HG03571 (cell line): ENCODE measurements around the gene RNF25.
A peak's percentile ranks its signal among the peaks of the same experiment; 100 is the strongest.
"Not testable (repeated sequence)": the region's sequence is repeated elsewhere in the genome, so short reads cannot be mapped to it uniquely, and the experiment has no call there.

Experiments used
- ATAC-seq: cut with Tn5 transposase; IDR thresholded peaks from one replicate; pipeline ENCODE4 v1.9.1; 2021; ENCODE audit not compliant: unreplicated experiment

Gene RNF25

GRCh38 chr2:218687400-218688060, 15.7 kb upstream of the RNF25 start:
- ATAC-seq: not testable (repeated sequence)

- ATAC-seq: no peak
Observed at GRCh38 chr2:218680061-218680460, 8.3 kb upstream of the RNF25 start.

- no peak for ATAC-seq
Observed at GRCh38 chr2:218679119-218679518, 7.3 kb upstream of the RNF25 start.

DNA sequence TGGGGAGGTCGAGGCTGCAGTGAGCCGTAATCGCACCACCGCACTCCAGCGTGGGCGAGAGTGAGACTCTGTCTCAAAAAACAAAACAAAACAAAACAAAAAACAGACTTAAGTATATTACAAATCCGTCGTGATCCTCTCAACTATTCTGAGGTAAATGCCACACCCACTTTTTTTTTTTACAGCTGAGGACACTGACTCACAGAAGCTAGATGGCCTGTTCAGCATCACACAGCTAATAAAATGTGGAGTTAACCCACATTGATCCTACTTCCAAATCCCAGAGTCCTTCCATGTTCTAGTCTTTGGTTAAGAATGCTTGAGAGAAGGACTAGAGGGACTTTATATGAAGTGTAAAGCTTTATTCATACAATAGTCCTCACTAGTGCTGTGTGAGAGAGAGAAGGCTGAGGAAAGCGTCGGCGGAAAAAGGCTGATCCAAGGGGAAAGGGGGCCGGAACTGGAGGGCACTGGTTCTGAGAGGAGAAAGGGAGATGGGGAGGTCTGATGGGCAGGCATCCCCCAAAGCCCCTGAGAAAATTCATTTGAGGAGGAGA, 627 bp downstream of the RNF25 start:
- no peak for ATAC-seq

DNA sequence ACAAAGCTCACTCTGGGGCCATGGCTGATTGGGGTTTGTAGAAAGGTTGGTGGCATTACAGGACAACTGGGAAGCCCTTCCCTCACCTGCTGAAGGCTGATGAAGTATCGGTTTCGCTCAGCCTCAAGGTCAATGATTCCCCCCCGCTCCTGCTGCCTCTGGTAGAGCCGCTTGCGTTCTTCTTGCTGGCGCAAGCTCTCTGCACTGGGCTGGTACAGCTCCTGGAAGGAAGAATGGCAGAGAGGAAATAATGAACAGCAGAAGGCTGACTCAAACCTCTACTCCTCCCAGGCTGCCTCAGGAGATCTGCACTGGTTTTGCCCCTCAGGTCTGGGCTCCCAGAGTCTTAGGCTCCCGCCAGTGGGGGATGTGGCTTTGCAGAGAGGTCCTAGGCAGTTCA, 7.1 kb downstream of the RNF25 start:
- no peak for ATAC-seq

DNA sequence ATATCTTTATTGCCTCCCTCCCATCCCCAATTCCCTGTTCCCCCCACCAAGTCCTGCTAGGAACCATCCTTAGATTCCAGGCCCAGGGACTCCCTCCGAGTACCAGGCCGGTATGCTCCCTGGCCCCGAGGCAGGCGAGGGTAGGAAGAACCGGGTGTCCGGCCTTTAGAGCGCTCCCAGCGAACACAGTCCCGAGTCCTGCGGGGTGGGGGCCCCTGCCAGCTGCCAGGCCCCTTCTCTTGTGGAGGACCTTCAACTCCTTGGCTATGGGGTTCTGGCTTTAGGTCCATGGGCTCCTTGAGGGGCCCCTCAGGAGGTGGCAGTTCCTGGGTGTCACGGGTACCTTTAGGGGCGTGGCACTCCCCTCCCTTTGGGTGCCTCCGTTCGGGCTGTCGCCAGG, 7.9 kb downstream of the RNF25 start:
- ATAC-seq: no peak

GRCh38 chr2:218662827-218663226, 9.0 kb downstream of the RNF25 start:
- ATAC-seq: no peak

DNA sequence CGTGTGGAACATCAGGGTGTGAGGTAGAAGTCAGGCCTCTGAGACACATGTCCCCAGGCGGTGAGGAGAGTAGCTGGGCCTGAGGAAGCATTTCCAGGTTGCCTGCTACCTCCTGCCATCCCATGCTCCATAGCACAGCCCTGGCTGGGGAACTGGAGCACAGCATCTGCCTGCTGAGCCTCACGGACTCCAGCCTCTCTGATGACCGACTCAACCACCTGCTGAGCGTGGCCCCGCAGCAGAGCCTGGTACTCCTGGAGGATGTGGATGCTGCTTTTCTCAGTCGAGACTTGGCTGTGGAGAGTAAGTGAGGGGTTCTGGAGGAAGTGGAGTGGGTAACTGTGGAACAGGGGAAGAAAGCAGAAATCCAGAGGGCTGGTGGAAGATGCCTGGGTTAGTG, 9.4 kb downstream of the RNF25 start:
- ATAC-seq: no peak

DNA sequence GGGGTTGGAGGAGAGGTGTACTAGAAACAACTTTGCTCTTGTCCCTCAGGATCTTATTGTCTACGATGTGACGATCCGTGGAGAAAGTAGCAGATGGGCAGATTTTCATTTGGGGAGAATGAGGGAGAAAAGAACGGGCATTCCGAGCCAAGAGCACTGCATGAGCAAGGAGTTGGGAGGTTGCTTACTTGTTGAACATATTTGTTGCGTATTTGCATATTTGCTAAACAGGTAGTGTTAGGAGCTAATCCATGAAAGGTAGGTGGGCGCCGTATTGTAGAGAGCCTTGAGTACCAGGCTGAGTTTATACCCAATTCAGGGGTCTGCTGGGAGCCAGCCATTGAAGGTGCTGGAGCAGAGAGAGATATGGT, 11.8 kb downstream of the RNF25 start:
- no peak for ATAC-seq

DNA sequence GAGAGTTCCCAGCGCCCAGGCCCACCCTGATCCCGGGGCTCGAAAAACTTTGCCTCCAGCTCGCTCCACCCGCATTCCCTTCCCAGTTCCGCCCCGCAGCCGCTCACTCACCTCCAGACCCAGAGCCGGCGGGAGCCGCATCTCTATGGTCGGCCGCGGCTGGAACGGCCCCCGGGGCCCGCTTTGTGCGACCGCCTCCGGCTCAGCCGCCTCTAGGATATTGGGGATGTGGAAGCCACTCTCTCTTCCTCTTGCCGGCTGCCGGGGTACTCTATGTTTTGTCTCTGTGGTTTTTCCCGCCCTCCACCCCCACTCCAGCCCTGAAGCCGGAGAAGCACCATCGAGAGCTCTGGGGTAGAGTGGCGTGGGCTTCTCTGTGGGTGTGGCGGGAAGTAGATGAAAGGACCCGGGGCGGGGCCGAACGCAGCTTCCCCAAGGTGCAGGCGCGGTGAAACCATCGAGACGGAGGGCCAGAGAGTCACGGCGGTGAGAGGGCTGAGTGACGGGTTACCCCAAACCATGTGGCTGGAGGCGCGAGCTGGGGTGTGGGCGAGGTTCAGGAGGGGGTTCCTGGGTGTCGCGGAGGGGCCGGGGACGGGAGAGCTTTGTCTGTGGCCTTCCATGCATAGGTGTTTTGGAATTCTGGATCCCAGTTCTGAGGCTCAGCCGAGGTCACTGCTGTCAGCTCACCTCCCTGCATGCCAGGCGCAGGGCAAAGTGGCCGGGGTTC, 12.4 kb downstream of the RNF25 start, which contains the start of the genes BCS1L and ZNF142:
Gene BCS1L, plus strand, starts transcription at position 426 of the 730 bp plus-strand sequence. CDS start 1,305 bp downstream, outside the sequence.
Gene ZNF142, minus strand, starts transcription at position 366 of the 730 bp plus-strand sequence. CDS start 3,194 bp downstream, outside the sequence.
- ATAC-seq: peak; percentile 94

- peak; percentile 31 for ATAC-seq
Observed at GRCh38 chr2:218658671-218659257, 13.0 kb downstream of the RNF25 start.

DNA sequence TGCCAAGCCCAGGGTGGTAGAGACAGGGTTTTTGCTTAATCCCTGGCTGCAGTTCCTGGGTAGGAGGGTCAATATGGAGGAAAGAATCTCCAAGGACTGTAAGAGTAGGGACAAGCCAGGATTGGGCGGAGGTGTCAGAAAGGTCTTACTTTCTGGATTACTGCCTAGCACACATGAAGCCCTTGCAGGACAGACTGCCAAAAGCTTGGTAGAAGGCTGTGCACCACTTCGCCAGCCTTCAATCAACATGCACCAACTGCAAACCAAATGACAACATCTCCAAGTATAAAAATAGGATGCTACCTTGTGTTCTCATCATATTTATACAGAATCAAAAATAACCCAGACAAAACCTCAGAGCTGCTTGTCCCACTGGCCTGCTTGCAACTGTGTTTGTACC, 16.1 kb downstream of the RNF25 start:
- ATAC-seq: no peak

DNA sequence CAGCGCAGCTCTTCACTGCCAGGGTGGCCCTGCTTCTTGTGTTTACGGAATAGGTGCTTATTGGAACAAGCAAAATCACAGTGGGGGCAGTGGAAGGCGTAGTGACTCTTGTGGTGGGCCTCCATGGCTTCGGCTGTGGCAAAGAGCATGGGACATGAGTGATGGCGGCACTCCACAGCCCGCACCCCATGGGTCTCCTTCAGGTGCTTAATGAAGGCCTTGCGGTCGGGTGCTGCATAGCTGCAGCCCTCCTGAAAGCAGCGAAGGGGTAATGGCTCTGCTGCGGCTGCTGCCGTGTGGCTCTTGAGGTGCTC, 23.1 kb downstream of the RNF25 start:
- peak; percentile 18 for ATAC-seq

GRCh38 chr2:218648088-218648786, 23.6 kb downstream of the RNF25 start:
- ATAC-seq: peak; percentile 48

DNA sequence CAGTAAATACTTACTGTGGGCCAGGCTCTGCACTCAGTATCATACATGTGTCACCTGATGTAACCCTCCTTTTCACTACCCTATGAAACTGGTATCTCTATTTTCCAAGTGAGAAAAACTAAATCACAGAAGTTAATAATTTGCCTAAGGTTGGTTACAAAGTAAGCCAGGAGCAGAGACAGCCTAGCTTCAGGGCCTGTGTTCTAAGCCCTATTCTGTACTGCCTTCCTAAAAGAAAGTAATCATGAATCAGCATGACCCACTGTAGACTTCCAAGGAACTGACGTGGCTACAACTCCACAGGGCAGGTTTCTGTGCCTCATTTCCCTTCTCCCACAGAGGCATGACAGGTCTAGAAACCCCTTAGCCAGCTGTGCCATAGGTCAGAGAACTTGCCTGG, 26.7 kb downstream of the RNF25 start:
- ATAC-seq: peak; percentile 74

- no peak for ATAC-seq
Observed at GRCh38 chr2:218644721-218645120, 27.1 kb downstream of the RNF25 start.

GRCh38 chr2:218643751-218644310, 28.0 kb downstream of the RNF25 start:
- ATAC-seq: no peak

GRCh38 chr2:218642786-218643185, 29.0 kb downstream of the RNF25 start:
- ATAC-seq: no peak

DNA sequence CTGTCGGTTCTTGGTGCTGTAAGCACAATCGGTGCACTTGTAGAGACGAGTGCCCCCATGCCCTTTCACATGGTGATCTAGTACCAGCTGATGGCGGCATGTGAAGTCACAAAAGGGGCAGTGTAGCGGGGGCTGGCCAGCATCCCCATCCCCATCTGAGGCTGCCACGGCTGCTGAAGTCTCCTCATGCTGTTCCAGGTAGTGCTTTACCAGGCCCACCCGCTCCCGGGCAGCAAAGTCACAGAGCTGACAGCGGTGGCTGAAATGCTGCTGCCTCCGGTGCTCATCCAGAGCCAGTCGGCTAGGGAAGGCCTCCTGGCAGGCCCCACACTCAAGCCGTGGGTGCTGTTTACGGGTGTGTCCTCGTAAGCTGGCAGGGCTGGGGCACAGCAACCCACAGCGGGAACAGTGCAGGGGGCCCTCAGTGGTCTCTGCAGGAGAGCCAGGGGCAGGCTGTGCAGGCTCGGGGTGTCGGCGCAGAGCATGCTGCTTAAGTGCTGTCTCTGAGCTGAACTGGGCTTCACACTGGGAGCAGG, 29.6 kb downstream of the RNF25 start:
- no peak for ATAC-seq

DNA sequence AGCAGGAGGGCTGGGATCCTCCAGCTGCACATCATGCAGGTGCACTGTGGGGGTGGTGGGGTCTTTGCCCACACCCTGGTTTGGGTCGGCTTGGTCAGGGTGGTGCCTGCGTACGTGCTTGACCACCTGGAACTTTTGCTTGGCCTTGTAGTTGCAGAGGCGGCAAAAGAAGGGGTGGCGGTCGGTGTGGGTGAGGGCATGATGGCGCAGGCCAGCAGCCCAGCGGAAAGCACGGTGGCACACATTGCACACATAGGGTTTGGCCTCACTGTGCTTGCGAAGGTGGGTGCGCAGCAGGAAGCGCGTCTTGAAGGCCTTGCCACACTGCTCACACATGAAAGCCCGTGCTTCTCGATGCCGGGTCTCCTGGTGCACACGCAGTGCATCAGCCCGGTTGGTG, 33.4 kb downstream of the RNF25 start:
- no peak for ATAC-seq

- ATAC-seq: no peak
Observed at GRCh38 chr2:218635719-218636118, 36.1 kb downstream of the RNF25 start.
